SH-SY5Y (cell line): ENCODE results near the gene MDM1.
A peak's percentile ranks its signal among the peaks of the same experiment; 100 is the strongest.

Experiments used
- GATA2 ChIP-seq: IDR thresholded peaks from 2 replicates; pipeline ENCODE4 v1.6.1; 2011; ENCODE audit warnings: mild to moderate bottlenecking, low read depth, low read length
- GATA3 ChIP-seq: IDR thresholded peaks from 2 replicates; pipeline ENCODE4 v1.6.1; 2011; ENCODE audit warnings: low read depth, mild to moderate bottlenecking, low read length, moderate library complexity

GRCh38 chr12:68336889-68337303 is 4.7 kb upstream of the MDM1 start:
- 0 out of 2 replicates have a peak, but pooled peaks have one; percentile 18 for TF ChIP-seq GATA3
- TF ChIP-seq GATA2, result peak; percentile 82
